CD4-positive, alpha-beta T cell treated with Interleukin-21 for 1 hour (primary cell): ENCODE data around the gene SPATA25.
"Not testable (repeated sequence)": the region's sequence is repeated elsewhere in the genome, so short reads cannot be mapped to it uniquely, and the experiment has no call there.

ENCODE experiments used
- DNase-seq: peaks from one replicate; pipeline ENCODE4 v3.0.0-alpha.2; 2020

Gene SPATA25

GRCh38 chr20:45887346-45887715 is at the start of gene SPATA25:
Gene SPATA25 (minus strand): TSS chr20:45887622. CDS start chr20:45887590, 32 bp downstream.
- DNase-seq: no peak

GRCh38 chr20:45935416-45936046 is 48.1 kb upstream of the SPATA25 start:
- DNase-seq: no peak

DNA sequence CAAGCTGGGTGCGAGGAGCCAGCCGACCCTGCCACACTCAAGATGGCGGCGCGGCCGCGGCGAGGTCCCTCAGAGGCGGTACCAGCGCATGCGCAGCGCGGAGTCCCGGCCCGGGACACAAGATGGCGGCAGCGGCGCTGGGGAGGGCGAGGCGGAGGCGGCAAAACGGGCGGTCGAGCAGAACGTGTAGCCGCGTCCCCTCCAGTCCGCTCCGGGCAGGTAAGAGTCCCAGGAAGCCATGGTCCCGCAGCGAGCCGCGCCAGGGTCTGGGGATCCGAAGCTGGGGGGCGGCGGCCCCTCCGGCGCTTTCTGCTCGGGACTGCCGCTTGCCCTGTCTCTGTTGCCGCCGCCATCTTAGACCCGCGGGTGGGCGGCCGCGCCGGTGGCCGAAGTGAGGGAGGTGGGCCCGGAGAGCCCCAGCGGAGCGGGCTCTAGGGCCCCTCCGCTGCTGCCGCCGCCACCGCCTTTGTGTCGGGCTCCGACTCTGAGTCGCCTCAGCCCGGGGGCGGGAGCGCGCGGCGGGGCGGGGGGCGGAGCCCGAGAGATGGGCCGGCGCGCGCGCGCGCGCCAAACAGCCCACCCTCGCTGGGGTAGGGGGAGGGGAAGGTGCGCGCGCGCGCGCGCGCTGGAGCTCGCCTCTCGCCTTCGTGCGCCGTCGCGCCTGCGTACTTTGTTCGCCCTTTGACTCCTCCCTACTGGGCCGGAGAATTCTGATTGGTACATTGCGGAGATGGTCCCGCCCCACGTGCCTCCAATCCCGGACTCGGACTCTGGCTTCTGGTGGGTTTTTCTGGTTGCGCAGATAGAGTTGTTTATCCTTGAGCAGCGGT is 47.4 kb upstream of the SPATA25 start, which contains the start of gene PCIF1:
Gene PCIF1, plus strand, starts transcription at position 98 of the 830 bp plus-strand sequence. CDS start 4,317 bp downstream, outside the sequence.
- peak; percentile 99 for DNase-seq

- no peak for DNase-seq
Measured at GRCh38 chr20:45934046-45934585, 46.7 kb upstream of the SPATA25 start.

GRCh38 chr20:45933266-45934045 is 46.0 kb upstream of the SPATA25 start:
- DNase-seq: peak; percentile 69

DNA sequence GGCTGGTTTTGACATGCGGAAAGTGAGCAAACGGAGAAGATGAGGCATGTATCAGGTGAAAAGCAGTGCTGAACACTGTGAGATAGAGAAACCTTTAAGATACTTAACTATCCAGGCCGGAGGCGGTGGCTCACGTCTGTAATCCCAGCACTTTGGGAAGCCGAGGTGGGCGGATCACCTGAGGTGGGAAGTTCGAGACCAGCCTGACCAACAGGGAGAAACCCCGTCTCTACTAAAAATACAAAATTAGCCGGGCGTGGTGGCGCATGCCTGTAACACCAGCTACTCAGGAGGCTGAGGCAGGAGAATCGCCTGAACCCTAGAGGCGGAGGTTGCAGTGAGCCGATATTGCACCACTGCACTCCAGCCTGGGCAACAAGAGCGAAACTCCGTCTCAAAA is 44.3 kb upstream of the SPATA25 start:
- not testable (repeated sequence) for DNase-seq

DNA sequence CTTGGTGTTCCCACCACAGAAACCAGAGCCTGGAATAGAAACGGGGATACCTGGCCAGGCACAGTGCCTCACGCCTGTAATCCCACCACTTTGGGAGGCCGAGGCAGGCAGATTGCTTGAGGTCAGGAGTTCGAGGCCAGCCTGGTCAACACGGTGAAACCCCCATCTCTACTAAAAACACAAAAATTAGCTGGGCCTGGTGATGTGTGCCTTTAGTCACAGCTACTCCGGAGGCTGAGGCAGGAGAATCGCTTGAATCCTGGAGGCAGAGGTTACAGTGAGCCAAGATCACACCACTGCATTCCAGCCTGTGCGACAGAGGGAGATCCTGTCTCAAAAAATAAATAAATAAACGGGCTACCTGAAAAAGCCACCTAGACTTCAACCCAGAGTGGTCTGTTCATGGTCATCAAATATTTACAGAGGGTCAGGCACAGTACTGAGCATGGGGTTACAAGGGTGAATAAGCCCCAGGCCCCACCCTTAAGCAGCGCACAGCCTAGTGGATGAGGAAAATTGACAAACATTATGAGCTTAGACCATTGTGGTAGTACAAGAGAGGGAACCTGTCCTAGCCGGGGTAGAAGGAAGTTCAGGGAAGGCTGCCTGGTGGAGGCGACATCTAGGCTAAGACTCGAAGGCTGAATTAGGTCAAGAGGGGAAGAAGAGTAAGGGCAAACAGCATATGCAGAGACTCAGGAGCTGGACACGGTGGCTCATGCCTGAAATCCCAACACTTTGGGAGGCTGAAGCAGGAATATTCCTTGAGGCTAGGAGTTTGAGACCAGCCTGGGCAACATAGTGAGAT is 39.9 kb upstream of the SPATA25 start:
- no peak for DNase-seq

DNA sequence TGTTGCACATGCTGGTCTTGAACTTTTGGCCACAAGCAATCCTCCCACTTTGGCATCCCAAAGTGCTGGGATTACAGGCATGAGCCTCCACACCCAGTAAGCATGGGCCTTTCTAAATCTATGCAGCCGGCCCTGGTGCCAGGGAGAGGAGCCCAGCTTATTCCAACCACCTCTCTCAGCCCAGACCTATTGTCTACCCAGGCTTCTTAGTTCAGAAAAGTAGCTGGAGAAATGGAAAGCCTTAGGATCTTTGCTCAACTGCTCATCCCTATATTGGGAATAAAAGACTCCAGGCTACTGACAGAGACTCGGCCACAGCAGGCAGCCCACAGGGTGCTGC is 39.3 kb upstream of the SPATA25 start:
- DNase-seq: no peak

DNA sequence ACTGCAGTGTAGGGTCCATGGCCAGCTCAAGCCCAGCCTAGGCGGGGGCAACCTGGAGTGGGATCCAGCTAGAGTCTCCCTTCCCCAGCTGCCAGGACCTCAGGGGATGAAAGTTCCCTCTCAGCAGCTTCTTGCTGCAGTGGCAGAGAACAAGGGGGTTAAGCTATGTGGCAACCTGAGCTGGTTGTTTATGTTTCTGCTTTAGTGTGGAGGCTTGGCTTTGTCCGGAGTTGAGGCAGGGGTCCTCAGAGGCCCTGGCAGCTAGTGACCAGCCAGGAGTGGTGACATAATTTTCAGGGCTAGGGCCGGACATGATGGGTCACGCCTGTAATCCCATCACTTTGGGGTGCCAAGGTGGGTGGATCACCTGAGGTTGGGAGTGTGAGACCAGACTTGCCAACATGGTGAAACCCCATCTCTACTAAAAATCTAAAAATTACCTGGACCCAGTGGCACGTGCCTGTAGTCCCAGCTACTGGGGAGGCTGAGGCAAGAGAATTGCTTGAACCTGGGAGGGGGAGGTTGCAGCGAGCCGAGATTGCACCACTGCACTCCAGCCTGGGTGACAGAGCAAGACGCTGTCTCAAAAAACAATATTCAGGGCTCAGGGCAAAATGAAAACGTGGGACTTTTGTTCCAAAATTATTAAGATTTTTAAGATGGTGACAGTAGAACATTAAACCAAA is 38.5 kb upstream of the SPATA25 start:
- DNase-seq: no peak

- DNase-seq: no peak
Measured at GRCh38 chr20:45924391-45925261, 37.2 kb upstream of the SPATA25 start.

- no peak for DNase-seq
Measured at GRCh38 chr20:45921337-45922189, 34.1 kb upstream of the SPATA25 start.

GRCh38 chr20:45920462-45921336 is 33.3 kb upstream of the SPATA25 start:
- no peak for DNase-seq

DNA sequence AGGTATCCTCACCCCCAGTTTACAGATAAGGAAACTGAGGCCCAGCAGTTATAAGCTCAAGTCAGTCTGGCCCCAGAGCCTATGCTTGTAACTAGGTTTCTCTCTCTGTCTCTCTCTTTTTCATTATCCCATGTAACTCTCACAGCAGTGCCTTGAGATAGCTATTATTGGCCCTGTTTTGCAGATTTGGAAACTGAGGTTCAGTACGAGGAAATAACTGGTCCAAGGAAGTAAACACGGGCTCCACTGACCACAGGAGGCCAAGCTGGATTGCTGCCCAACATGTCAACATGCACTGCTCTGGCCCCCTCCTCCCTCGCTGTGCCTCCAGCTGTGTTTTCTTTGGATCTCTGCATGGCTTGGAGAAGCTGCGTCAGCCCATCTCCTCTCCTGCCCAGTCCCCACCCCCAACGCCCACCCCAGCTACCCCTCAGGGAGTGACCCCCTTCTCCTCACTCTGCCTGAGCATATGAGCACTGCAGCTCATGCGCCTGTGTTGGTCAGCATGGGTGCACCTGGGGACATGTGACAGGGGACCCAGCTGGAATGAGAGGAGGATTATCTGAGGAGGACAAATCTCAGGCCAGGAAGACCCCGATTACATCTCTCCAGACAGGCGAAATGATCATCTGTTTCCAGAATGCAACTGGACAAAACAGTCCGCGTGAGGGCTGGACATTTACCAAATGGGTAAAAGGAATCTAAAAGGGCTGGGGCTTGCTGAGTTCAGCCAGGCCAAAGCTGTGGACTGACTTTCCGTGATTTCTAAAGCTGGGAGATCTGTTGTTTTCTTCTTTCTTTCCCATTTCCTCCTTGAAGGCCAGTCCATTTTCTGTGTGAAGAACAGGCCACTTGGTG is 32.3 kb upstream of the SPATA25 start:
- DNase-seq: no peak

DNA sequence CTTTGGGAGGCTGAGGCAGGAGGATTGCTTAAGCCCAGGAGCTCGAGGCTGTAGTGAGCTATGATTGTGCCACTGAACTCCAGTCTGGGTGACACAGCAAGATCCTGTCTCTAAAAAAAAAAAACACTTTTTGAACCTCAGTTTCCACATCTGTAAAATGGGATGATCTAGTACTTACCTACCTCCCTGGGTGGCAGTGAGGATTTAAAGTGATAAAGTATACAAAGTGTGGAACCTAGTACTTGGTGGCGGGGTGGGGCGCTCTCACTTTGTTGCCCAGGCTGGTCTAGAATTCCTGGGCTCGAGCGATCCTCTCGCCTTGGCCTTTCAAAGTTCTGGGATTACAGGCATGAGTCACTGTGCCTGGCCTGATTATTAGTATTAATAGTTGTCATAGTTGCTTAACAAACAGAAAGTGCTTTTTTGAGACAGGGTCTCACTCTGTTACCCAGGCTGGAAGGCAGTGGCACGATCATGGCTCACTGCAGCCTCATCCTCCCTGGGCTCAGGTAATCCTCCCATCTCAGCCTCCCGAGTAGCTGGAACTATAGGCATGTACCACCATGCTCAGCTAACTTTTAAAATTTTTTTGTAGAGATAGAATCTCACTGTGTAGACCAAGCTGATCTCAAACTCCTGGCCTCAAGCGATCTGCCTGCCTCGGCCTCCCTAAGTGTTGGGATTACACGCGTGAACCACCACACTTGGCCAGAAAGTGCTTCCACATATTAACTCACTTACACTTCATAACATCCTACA is 31.5 kb upstream of the SPATA25 start:
- no peak for DNase-seq

GRCh38 chr20:45918182-45918737 is 30.8 kb upstream of the SPATA25 start:
- no peak for DNase-seq

DNA sequence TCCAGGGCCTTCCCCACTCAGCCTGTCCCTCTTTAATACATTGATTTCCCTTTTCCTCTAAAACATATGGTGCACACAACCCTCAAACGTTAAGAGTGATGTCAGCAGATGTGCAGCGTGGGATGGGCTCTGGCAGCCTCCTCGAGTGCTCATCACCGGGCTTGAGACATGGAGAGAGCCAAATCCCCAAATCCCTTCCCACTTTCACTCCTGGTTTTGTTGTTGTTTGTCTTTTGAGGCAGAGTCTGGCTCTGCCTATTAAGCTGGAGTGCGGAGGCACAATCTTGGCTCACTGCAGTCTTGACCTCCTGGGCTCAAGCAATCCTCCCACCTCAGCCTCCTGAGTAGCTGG is 30.3 kb upstream of the SPATA25 start:
- DNase-seq: no peak

GRCh38 chr20:45913116-45913515 is 25.7 kb upstream of the SPATA25 start:
- DNase-seq: no peak
